ENCODE data around the gene CNIH1. TPM values are rescaled to one million over a fixed set of nuclear protein-coding genes. Genes with fewer than 3 reads are reported as not detected.
"Not testable (repeated sequence)": the region's sequence is repeated elsewhere in the genome, so short reads cannot be mapped to it uniquely, and the experiment has no call there.

Gene CNIH1
- total RNA-seq, 3 donors from 2014 or later = 77.4 to 87.8 (median 81.6) TPM

- H3K4me1 Mint-ChIP-seq (ENCODE audit: low read depth) = peaks cover 25% of the 10 kb centered on the region
- no peak for ATAC-seq
- peaks cover 45% of the 10 kb centered on the region for H3K36me3 Mint-ChIP-seq (ENCODE audit: insufficient read depth)
- H3K9me3 Mint-ChIP-seq = no peaks in the 10 kb centered on the region
- H3K4me3 Mint-ChIP-seq = no peak overlapping the region
- no peaks in the 10 kb centered on the region for H3K27me3 Mint-ChIP-seq (ENCODE audit: low read depth)
- DNase-seq = no peak
Observed at GRCh38 chr14:54478636-54479215, 37.6 kb upstream of the CNIH1 start.

GRCh38 chr14:54475911-54476310, 34.7 kb upstream of the CNIH1 start:
- peaks cover 8% of the 10 kb centered on the region for H3K4me1 Mint-ChIP-seq (ENCODE audit: low read depth)
- no peaks in the 10 kb centered on the region for H3K27me3 Mint-ChIP-seq (ENCODE audit: low read depth)
- DNase-seq = no peak
- ATAC-seq = no peak
- peaks cover 42% of the 10 kb centered on the region for H3K36me3 Mint-ChIP-seq (ENCODE audit: insufficient read depth)
- H3K4me3 Mint-ChIP-seq = no peak overlapping the region
- H3K9me3 Mint-ChIP-seq = no peaks in the 10 kb centered on the region

- DNase-seq (no peak), ATAC-seq (no peak)
- Mint-ChIP-seq H3K4me1 (ENCODE audit: low read depth) (peaks cover 8% of the 10 kb centered on the region), H3K27me3 (ENCODE audit: low read depth) (no peaks in the 10 kb centered on the region), H3K4me3 (no peak overlapping the region), H3K36me3 (ENCODE audit: insufficient read depth) (peaks cover 43% of the 10 kb centered on the region), H3K9me3 (no peaks in the 10 kb centered on the region)
Observed at GRCh38 chr14:54475187-54475899, 34.2 kb upstream of the CNIH1 start.

GRCh38 chr14:54474232-54474793, 33.1 kb upstream of the CNIH1 start:
- ATAC-seq (no peak), DNase-seq (no peak)
- H3K4me3 Mint-ChIP-seq = no peak overlapping the region
- peaks cover 44% of the 10 kb centered on the region for H3K36me3 Mint-ChIP-seq (ENCODE audit: insufficient read depth)
- H3K9me3 Mint-ChIP-seq = no peaks in the 10 kb centered on the region
- H3K4me1 Mint-ChIP-seq (ENCODE audit: low read depth) = peaks cover 8% of the 10 kb centered on the region
- H3K27me3 Mint-ChIP-seq (ENCODE audit: low read depth) = no peaks in the 10 kb centered on the region

GRCh38 chr14:54472315-54472714, 31.1 kb upstream of the CNIH1 start:
- Mint-ChIP-seq H3K27me3 (ENCODE audit: low read depth) (no peaks in the 10 kb centered on the region), H3K4me1 (ENCODE audit: low read depth) (peaks cover 7% of the 10 kb centered on the region), H3K9me3 (peaks cover 9% of the 10 kb centered on the region), H3K36me3 (ENCODE audit: insufficient read depth) (peaks cover 45% of the 10 kb centered on the region), H3K4me3 (no peak overlapping the region)
- DNase-seq (no peak), ATAC-seq (no peak)

- no peak for ATAC-seq
- Mint-ChIP-seq H3K4me3 (no peak overlapping the region), H3K4me1 (ENCODE audit: low read depth) (peaks cover 7% of the 10 kb centered on the region), H3K36me3 (ENCODE audit: insufficient read depth) (peaks cover 46% of the 10 kb centered on the region), H3K9me3 (peaks cover 11% of the 10 kb centered on the region), H3K27me3 (ENCODE audit: low read depth) (no peaks in the 10 kb centered on the region)
- no peak for DNase-seq
Observed at GRCh38 chr14:54471641-54472040, 30.5 kb upstream of the CNIH1 start.

- no peak for DNase-seq
- no peak for ATAC-seq
- Mint-ChIP-seq H3K9me3 (peaks cover 11% of the 10 kb centered on the region), H3K27me3 (ENCODE audit: low read depth) (no peaks in the 10 kb centered on the region), H3K36me3 (ENCODE audit: insufficient read depth) (peaks cover 37% of the 10 kb centered on the region), H3K4me1 (ENCODE audit: low read depth) (peaks cover 3% of the 10 kb centered on the region), H3K4me3 (no peak overlapping the region)
Observed at GRCh38 chr14:54470701-54471100, 29.5 kb upstream of the CNIH1 start.

- Mint-ChIP-seq H3K4me1 (ENCODE audit: low read depth) (peaks cover 1% of the 10 kb centered on the region), H3K27me3 (ENCODE audit: low read depth) (no peaks in the 10 kb centered on the region), H3K4me3 (no peak overlapping the region), H3K9me3 (peaks cover 11% of the 10 kb centered on the region), H3K36me3 (ENCODE audit: insufficient read depth) (peaks cover 19% of the 10 kb centered on the region)
- no peak for ATAC-seq
- DNase-seq = no peak
Observed at GRCh38 chr14:54467280-54467679, 26.1 kb upstream of the CNIH1 start.

- Mint-ChIP-seq H3K27me3 (ENCODE audit: low read depth) (no peaks in the 10 kb centered on the region), H3K4me3 (no peak overlapping the region), H3K4me1 (ENCODE audit: low read depth) (peaks cover 4% of the 10 kb centered on the region), H3K36me3 (ENCODE audit: insufficient read depth) (peaks cover 15% of the 10 kb centered on the region), H3K9me3 (peaks cover 11% of the 10 kb centered on the region)
- no peak for DNase-seq
- no peak for ATAC-seq
Observed at GRCh38 chr14:54465654-54466053, 24.5 kb upstream of the CNIH1 start.

- DNase-seq = no peak
- H3K36me3 Mint-ChIP-seq (ENCODE audit: insufficient read depth) = peaks cover 4% of the 10 kb centered on the region
- H3K9me3 Mint-ChIP-seq = peaks cover 8% of the 10 kb centered on the region
- peak; percentile 37 to 41 for ATAC-seq
- H3K27me3 Mint-ChIP-seq (ENCODE audit: low read depth) = no peaks in the 10 kb centered on the region
- no peak overlapping the region for H3K4me3 Mint-ChIP-seq
- H3K4me1 Mint-ChIP-seq (ENCODE audit: low read depth) = peaks cover 4% of the 10 kb centered on the region
Observed at GRCh38 chr14:54462048-54462447, 20.9 kb upstream of the CNIH1 start.

GRCh38 chr14:54459106-54459505, 17.9 kb upstream of the CNIH1 start:
- Mint-ChIP-seq H3K9me3 (peaks cover 8% of the 10 kb centered on the region), H3K4me1 (ENCODE audit: low read depth) (peaks cover 4% of the 10 kb centered on the region), H3K36me3 (ENCODE audit: insufficient read depth) (peaks cover 4% of the 10 kb centered on the region), H3K27me3 (ENCODE audit: low read depth) (no peaks in the 10 kb centered on the region), H3K4me3 (no peak overlapping the region)
- no peak for ATAC-seq
- no peak for DNase-seq

- not testable (repeated sequence) for DNase-seq; H3K4me3 Mint-ChIP-seq; H3K36me3 Mint-ChIP-seq (ENCODE audit: insufficient read depth); H3K9me3 Mint-ChIP-seq; H3K27me3 Mint-ChIP-seq (ENCODE audit: low read depth); H3K4me1 Mint-ChIP-seq (ENCODE audit: low read depth); ATAC-seq
Observed at GRCh38 chr14:54458536-54458935, 17.4 kb upstream of the CNIH1 start.

- DNase-seq (no peak), ATAC-seq (no peak)
- H3K27me3 Mint-ChIP-seq (ENCODE audit: low read depth) = no peaks in the 10 kb centered on the region
- H3K4me1 Mint-ChIP-seq (ENCODE audit: low read depth) = peaks cover 4% of the 10 kb centered on the region
- peaks cover 4% of the 10 kb centered on the region for H3K36me3 Mint-ChIP-seq (ENCODE audit: insufficient read depth)
- no peak overlapping the region for H3K4me3 Mint-ChIP-seq
- H3K9me3 Mint-ChIP-seq = peaks cover 8% of the 10 kb centered on the region
Observed at GRCh38 chr14:54457609-54457996, 16.4 kb upstream of the CNIH1 start.

GRCh38 chr14:54456820-54457608, 15.8 kb upstream of the CNIH1 start:
- not testable (repeated sequence) for DNase-seq; ATAC-seq; H3K36me3 Mint-ChIP-seq (ENCODE audit: insufficient read depth); H3K9me3 Mint-ChIP-seq; H3K27me3 Mint-ChIP-seq (ENCODE audit: low read depth); H3K4me3 Mint-ChIP-seq; H3K4me1 Mint-ChIP-seq (ENCODE audit: low read depth)

Measured in activated T-cell treated with anti-CD3 and anti-CD28 coated beads, Interleukin-2, amount 50 U/mL, for 4 hours (primary cell).